Naive B cell (primary cell): Measurements from ENCODE around the gene PAK6. TPM values are rescaled to one million over a fixed set of nuclear protein-coding genes. Genes with fewer than 3 reads are reported as not detected.

Source experiments
- ATAC-seq, 2 donors: fragments of 150-1000 bp; cut with Tn5 transposase; 2 replicates each; pipeline ENCODE4 v1.10.0; 2021; ENCODE audit warnings: low read depth in 2 of 2, mild to moderate bottlenecking in 2 of 2, moderate library complexity in 2 of 2
- DNase-seq: peaks from one replicate; pipeline ENCODE4 v3.0.0; 2022
- H3K27ac Mint-ChIP-seq, 6 donors: one replicate each; pipeline ENCODE4 v1.8.0; 2020 to 2022; ENCODE audit warnings: mild to moderate bottlenecking in 6 of 6, mixed read lengths in 6 of 6, moderate library complexity in 5 of 6, inconsistent platforms in 2 of 6
- H3K27me3 Mint-ChIP-seq, 3 donors: one replicate each; pipeline ENCODE4 v1.8.0; 2021 to 2022; ENCODE audit warnings: mixed read lengths in 3 of 3, mild to moderate bottlenecking in 1 of 3
- H3K36me3 Mint-ChIP-seq, 2 donors: one replicate each; pipeline ENCODE4 v1.8.0; 2020 to 2022; ENCODE audit warnings: mixed read lengths in 2 of 2, inconsistent platforms in 1 of 2, mild to moderate bottlenecking in 1 of 2
- H3K4me1 Mint-ChIP-seq, 3 donors: one replicate each; pipeline ENCODE4 v1.8.0; 2020 to 2022; ENCODE audit warnings: mixed read lengths in 3 of 3, inconsistent platforms in 1 of 3, mild to moderate bottlenecking in 1 of 3, moderate library complexity in 1 of 3
- H3K4me3 Mint-ChIP-seq, 8 donors: one replicate each; pipeline ENCODE4 v1.8.0; 2020 to 2022; ENCODE audit warnings: mild to moderate bottlenecking in 8 of 8, mixed read lengths in 8 of 8, moderate library complexity in 8 of 8, inconsistent platforms in 2 of 8
- H3K9me3 Mint-ChIP-seq, 7 donors: one replicate each; pipeline ENCODE4 v1.8.0; 2020 to 2022; ENCODE audit warnings: mixed read lengths in 7 of 7, mild to moderate bottlenecking in 5 of 7, inconsistent platforms in 2 of 7, moderate library complexity in 1 of 7
- polyA plus RNA-seq, 6 donors: library from polyadenylated mRNA; unstranded; fragments of 300-500 nt; fragmentation: Illumina TruSeq; gene quantifications; one replicate each; pipeline ENCODE4 v1.2.3, GENCODE V29; 2021; ENCODE audit warnings: low read depth in 6 of 6

PAK6 gene
- polyA plus RNA-seq, 6 donors from 2014 or later, result not detected

GRCh38 chr15:40287505-40287904 lies 48.6 kb downstream of the PAK6 start:
- peak overlapping the region in 2 of 6 donors; percentile 73 to 81 for H3K27ac Mint-ChIP-seq
- H3K36me3 Mint-ChIP-seq, result no peaks in the 10 kb centered on the region
- H3K4me1 Mint-ChIP-seq, result peaks cover 0 to 4% (median 0%) of the 10 kb centered on the region in 3 donors
- H3K27me3 Mint-ChIP-seq, result no peaks in the 10 kb centered on the region
- no peak overlapping the region for H3K4me3 Mint-ChIP-seq
- ATAC-seq (no peak), DNase-seq (no peak)
- H3K9me3 Mint-ChIP-seq, result no peaks in the 10 kb centered on the region

GRCh38 chr15:40287968-40288367 lies 49.1 kb downstream of the PAK6 start:
- DNase-seq (no peak), ATAC-seq (no peak)
- no peaks in the 10 kb centered on the region for H3K27me3 Mint-ChIP-seq
- no peaks in the 10 kb centered on the region for H3K36me3 Mint-ChIP-seq
- peak overlapping the region in 1 of 8 donors; percentile 9 for H3K4me3 Mint-ChIP-seq
- H3K27ac Mint-ChIP-seq, result peak overlapping the region in 4 of 6 donors; percentile 60 to 81 (median 68)
- no peaks in the 10 kb centered on the region for H3K9me3 Mint-ChIP-seq
- peaks cover 0 to 4% (median 0%) of the 10 kb centered on the region in 3 donors for H3K4me1 Mint-ChIP-seq

GRCh38 chr15:40289140-40289775 lies 50.4 kb downstream of the PAK6 start:
- no peak for ATAC-seq
- no peaks in the 10 kb centered on the region for H3K36me3 Mint-ChIP-seq
- no peak overlapping the region for H3K4me3 Mint-ChIP-seq
- H3K4me1 Mint-ChIP-seq, result no peaks in the 10 kb centered on the region
- H3K27me3 Mint-ChIP-seq, result no peaks in the 10 kb centered on the region
- no peaks in the 10 kb centered on the region for H3K9me3 Mint-ChIP-seq
- DNase-seq, result no peak
- peak overlapping the region in 2 of 6 donors; percentile 57 to 66 for H3K27ac Mint-ChIP-seq

- Mint-ChIP-seq H3K27ac (no peak overlapping the region), H3K4me1 (peaks cover 0 to 3% (median 2%) of the 10 kb centered on the region in 3 donors), H3K27me3 (no peaks in the 10 kb centered on the region), H3K9me3 (no peaks in the 10 kb centered on the region), H3K4me3 (no peak overlapping the region), H3K36me3 (peaks cover 0 to 4% of the 10 kb centered on the region in 2 donors)
- DNase-seq, result no peak
- ATAC-seq, result no peak
Observed at GRCh38 chr15:40290545-40290917, 51.7 kb downstream of the PAK6 start.

- no peaks in the 10 kb centered on the region for H3K9me3 Mint-ChIP-seq
- peaks cover 0 to 7% of the 10 kb centered on the region in 2 donors for H3K36me3 Mint-ChIP-seq
- DNase-seq (no peak), ATAC-seq (no peak)
- no peak overlapping the region for H3K27ac Mint-ChIP-seq
- peaks cover 0 to 8% (median 4%) of the 10 kb centered on the region in 3 donors for H3K4me1 Mint-ChIP-seq
- no peaks in the 10 kb centered on the region for H3K27me3 Mint-ChIP-seq
- H3K4me3 Mint-ChIP-seq, result no peak overlapping the region
Observed at GRCh38 chr15:40290918-40291574, 52.2 kb downstream of the PAK6 start.

GRCh38 chr15:40292246-40292645 lies 53.4 kb downstream of the PAK6 start:
- H3K27me3 Mint-ChIP-seq, result no peaks in the 10 kb centered on the region
- peaks cover 0 to 18% (median 4%) of the 10 kb centered on the region in 3 donors for H3K4me1 Mint-ChIP-seq
- no peak for ATAC-seq
- H3K4me3 Mint-ChIP-seq, result no peak overlapping the region
- H3K27ac Mint-ChIP-seq, result no peak overlapping the region
- H3K9me3 Mint-ChIP-seq, result no peaks in the 10 kb centered on the region
- DNase-seq, result no peak
- H3K36me3 Mint-ChIP-seq, result peaks cover 0 to 13% of the 10 kb centered on the region in 2 donors

GRCh38 chr15:40293006-40293405 lies 54.1 kb downstream of the PAK6 start:
- Mint-ChIP-seq H3K27ac (peak overlapping the region in 1 of 6 donors; percentile 64), H3K27me3 (no peaks in the 10 kb centered on the region), H3K4me1 (peaks cover 0 to 18% (median 9%) of the 10 kb centered on the region in 3 donors), H3K9me3 (no peaks in the 10 kb centered on the region), H3K36me3 (peaks cover 0 to 21% of the 10 kb centered on the region in 2 donors), H3K4me3 (no peak overlapping the region)
- no peak for ATAC-seq
- DNase-seq, result no peak

GRCh38 chr15:40293905-40294895 lies 55.3 kb downstream of the PAK6 start:
- DNase-seq (no peak), ATAC-seq (no peak)
- Mint-ChIP-seq H3K27me3 (no peaks in the 10 kb centered on the region), H3K4me1 (peaks cover 0 to 18% (median 9%) of the 10 kb centered on the region in 3 donors), H3K27ac (no peak overlapping the region), H3K36me3 (peaks cover 2 to 28% of the 10 kb centered on the region in 2 donors), H3K4me3 (no peak overlapping the region), H3K9me3 (peaks cover 0 to 1% (median 0%) of the 10 kb centered on the region in 7 donors)

GRCh38 chr15:40295297-40295696 lies 56.4 kb downstream of the PAK6 start:
- peaks cover 0 to 18% (median 9%) of the 10 kb centered on the region in 3 donors for H3K4me1 Mint-ChIP-seq
- H3K4me3 Mint-ChIP-seq, result no peak overlapping the region
- no peak for DNase-seq
- no peaks in the 10 kb centered on the region for H3K27me3 Mint-ChIP-seq
- peaks cover 10 to 35% of the 10 kb centered on the region in 2 donors for H3K36me3 Mint-ChIP-seq
- H3K9me3 Mint-ChIP-seq, result peaks cover 0 to 9% (median 5%) of the 10 kb centered on the region in 7 donors
- peak overlapping the region in 1 of 6 donors; percentile 72 for H3K27ac Mint-ChIP-seq
- ATAC-seq, result no peak

- Mint-ChIP-seq H3K27me3 (no peaks in the 10 kb centered on the region), H3K27ac (no peak overlapping the region), H3K4me3 (peak overlapping the region in 1 of 8 donors; percentile 61), H3K9me3 (peaks cover 0 to 15% (median 6%) of the 10 kb centered on the region in 7 donors), H3K36me3 (peaks cover 17 to 43% of the 10 kb centered on the region in 2 donors), H3K4me1 (peaks cover 0 to 18% (median 9%) of the 10 kb centered on the region in 3 donors)
- no peak for ATAC-seq
- DNase-seq, result no peak
Observed at GRCh38 chr15:40295877-40296560, 57.2 kb downstream of the PAK6 start.

GRCh38 chr15:40296561-40297230 lies 57.8 kb downstream of the PAK6 start:
- Mint-ChIP-seq H3K4me1 (peaks cover 0 to 18% (median 9%) of the 10 kb centered on the region in 3 donors), H3K36me3 (peaks cover 18 to 46% of the 10 kb centered on the region in 2 donors), H3K9me3 (peaks cover 0 to 15% (median 6%) of the 10 kb centered on the region in 7 donors), H3K27me3 (no peaks in the 10 kb centered on the region), H3K4me3 (no peak overlapping the region), H3K27ac (peak overlapping the region in 1 of 6 donors; percentile 48)
- ATAC-seq (no peak), DNase-seq (no peak)

- peaks cover 0 to 15% (median 6%) of the 10 kb centered on the region in 7 donors for H3K9me3 Mint-ChIP-seq
- no peaks in the 10 kb centered on the region for H3K27me3 Mint-ChIP-seq
- peaks cover 18 to 49% of the 10 kb centered on the region in 2 donors for H3K36me3 Mint-ChIP-seq
- peaks cover 0 to 18% (median 9%) of the 10 kb centered on the region in 3 donors for H3K4me1 Mint-ChIP-seq
- ATAC-seq (no peak), DNase-seq (no peak)
- H3K4me3 Mint-ChIP-seq, result no peak overlapping the region
- H3K27ac Mint-ChIP-seq, result peak overlapping the region in 1 of 6 donors; percentile 48
Observed at GRCh38 chr15:40297356-40297755, 58.5 kb downstream of the PAK6 start.
